RPMI7951 (cell line): ENCODE data around the gene SLC38A10. TPM values are rescaled to one million over a fixed set of nuclear protein-coding genes. Genes with fewer than 3 reads are reported as not detected.

Source experiments
- DNase-seq: peaks from one replicate; pipeline ENCODE4 v3.0.0-alpha.2; 2012; ENCODE audit warnings: low read depth
- total RNA-seq: library from RNA; depleted of rRNA; stranded (reverse); fragments of >200 nt; shearing (Covaris generic); gene quantifications from 2 replicates; pipeline ENCODE4 v1.2.3, GENCODE V29; 2014

SLC38A10 gene
- total RNA-seq, 1 experiment from 2014 or later = 24.0 TPM

- no peak for DNase-seq
Observed at GRCh38 chr17:81298991-81299738, 4.1 kb upstream of the SLC38A10 start.

- DNase-seq = no peak
Observed at GRCh38 chr17:81298325-81298990, 3.4 kb upstream of the SLC38A10 start.

GRCh38 chr17:81295676-81296381, 722 bp upstream of the SLC38A10 start:
- peak; percentile 42 for DNase-seq

GRCh38 chr17:81294512-81295030, 536 bp downstream of the SLC38A10 start:
- DNase-seq = no peak

DNA sequence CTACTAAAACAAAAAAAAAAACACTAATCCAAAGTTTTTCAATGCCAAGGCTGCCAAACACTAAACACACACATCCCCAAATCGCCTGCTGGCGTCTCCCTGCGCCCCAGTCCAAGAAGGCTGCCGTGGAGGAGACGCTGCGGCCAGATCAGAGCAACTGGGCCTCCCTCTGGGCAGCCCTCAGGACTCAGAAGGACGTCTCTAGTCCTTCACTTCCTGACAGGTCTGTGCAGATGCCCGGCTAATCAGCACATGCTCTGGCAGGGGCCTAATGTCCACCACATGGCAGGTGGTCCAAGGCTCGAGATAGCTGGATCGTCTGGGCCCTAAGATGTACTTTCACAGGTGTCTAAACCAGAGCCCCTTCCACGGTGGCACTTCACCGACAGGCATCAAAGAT, 2.7 kb downstream of the SLC38A10 start:
- no peak for DNase-seq

DNA sequence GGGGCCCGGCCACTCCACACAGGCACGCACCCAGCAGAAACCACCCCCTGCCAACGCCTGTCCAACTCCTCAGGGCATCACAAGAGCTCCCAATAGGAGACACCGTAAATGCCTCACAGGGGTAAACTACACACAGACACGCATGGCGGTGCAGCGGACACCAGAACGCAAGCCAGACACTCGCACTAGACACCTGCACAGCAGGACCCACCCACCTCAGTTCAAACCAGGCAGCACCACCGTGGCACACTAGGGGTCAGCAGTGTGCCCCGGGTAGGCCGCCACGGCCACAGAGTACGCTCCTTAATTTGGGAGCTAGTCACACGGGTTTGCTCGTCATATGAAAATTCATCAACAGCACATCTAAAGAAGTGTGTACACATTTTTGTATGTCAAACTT, 3.4 kb downstream of the SLC38A10 start:
- DNase-seq = no peak

DNA sequence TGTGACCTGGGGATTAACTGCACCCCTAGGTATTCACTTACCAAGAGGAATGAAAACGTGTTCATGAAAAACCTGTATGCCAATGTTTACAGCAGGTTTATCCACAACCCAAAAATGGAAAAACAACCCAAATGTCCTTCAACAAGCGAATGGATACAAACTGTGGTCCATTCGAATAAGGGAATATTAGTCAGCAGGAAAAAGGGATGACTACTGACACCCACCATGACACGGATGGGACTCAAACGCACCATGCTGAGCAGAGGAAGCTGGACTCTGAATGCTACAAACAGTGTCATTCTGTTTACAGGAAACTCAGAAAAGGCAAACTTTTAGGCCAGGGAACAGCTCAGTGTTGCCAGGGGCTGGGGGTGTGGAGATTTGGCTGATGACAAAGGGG, 4.9 kb downstream of the SLC38A10 start:
- no peak for DNase-seq

DNA sequence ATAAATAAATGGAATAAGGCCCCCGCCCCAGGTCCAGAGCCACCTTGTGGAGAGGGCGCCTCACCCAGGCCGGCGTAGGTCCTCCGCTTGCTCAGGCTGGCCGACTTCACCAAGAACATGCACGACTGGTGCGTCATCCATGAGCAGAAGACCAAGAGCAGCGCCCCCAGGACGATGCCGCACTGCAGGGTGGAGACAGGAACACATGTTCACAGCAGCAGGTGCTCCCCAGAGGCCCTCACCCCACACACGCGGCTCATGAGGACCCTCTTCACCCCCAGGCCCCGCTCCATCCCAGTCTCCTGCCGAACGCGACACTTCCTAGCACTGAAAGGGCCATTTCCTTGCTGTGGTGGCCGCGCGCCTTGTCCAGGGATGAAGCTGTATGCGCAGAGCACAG, 5.5 kb downstream of the SLC38A10 start:
- DNase-seq = no peak

DNA sequence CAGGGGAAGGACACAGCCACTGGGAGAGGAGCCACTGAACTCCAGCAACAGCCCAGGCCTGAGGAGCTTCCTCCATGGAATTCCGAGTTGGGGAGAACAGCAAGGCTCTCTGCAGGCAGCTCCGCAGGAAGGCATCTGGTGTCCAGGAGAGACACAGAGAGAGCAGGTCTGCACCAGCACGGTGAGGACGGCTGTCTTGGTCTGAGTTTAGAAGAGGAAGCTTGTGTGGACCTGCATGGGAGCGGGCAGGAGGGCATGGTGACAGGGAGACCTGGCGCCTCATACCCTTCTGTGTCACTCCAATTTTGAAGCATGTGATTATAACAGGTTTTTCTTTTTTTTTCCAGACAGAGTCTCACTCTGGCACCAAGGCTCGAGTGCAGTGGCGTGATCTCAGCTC, 6.4 kb downstream of the SLC38A10 start:
- DNase-seq = no peak

- no peak for DNase-seq
Observed at GRCh38 chr17:81287741-81288430, 7.2 kb downstream of the SLC38A10 start.

DNA sequence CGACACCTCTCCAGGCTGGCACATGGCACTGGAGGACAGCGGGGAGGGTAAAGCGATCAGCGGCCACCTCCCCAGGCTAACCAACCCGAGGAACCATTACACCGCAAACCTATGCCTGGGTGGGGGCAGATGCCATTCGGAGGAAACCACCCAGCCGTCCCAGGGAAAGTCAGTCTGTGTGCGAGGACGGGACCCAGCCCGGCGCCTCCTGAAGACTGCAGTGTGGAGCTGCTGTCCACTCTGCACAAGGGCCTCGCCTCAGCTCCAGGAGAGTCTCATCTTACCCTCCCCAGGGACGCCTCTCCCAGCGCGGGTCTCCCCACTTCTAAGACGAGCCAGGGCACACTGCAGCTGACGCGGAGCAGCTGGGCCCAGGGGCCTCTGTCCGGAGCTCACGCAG, 8.0 kb downstream of the SLC38A10 start:
- DNase-seq = no peak

GRCh38 chr17:81286491-81287145, 8.5 kb downstream of the SLC38A10 start:
- DNase-seq = no peak

DNA sequence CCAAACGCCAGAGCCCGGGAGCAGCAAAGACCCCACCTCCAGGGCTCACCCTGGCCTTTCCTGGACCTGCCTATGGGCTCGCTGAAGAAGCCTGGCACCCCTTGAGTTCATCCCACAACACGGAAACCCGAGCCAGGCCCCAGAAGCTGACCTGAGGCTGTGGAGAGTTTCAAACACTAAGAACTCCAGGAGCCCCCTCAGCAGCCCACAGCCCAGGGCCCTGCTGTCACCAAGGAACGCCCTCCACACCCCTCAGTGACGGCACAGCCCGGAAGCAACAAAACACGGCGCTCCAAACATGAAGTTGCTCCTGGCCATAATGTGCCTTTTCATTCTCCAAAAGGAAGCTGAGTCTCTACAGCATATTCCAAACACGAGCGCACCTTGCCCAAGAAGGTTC, 9.2 kb downstream of the SLC38A10 start:
- no peak for DNase-seq

- peak; percentile 54 for DNase-seq
Observed at GRCh38 chr17:81285179-81285878, 9.8 kb downstream of the SLC38A10 start.

DNA sequence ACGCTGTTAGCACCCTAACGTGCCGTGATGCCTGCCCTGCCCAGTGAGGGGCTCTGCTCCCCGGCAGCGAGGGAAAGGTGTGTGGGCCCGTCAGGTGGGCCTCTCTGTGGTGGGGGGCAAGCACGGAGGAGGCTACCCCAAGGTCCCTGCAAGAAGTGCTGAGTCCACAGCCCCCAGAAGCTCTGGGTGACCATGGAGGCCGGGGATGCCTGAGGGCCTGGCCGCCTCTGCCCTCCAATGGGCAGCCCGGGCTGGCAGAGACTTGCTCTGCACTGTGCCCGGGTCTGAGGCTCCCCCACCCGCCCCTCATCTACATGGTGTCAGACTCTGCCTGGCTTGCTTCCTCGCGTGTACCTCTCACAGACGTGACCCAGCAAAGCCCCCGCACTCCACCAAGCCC, 12.2 kb downstream of the SLC38A10 start:
- DNase-seq = no peak

- no peak for DNase-seq
Observed at GRCh38 chr17:81282141-81282540, 13.0 kb downstream of the SLC38A10 start.

- DNase-seq = no peak
Observed at GRCh38 chr17:81280571-81280970, 14.5 kb downstream of the SLC38A10 start.

DNA sequence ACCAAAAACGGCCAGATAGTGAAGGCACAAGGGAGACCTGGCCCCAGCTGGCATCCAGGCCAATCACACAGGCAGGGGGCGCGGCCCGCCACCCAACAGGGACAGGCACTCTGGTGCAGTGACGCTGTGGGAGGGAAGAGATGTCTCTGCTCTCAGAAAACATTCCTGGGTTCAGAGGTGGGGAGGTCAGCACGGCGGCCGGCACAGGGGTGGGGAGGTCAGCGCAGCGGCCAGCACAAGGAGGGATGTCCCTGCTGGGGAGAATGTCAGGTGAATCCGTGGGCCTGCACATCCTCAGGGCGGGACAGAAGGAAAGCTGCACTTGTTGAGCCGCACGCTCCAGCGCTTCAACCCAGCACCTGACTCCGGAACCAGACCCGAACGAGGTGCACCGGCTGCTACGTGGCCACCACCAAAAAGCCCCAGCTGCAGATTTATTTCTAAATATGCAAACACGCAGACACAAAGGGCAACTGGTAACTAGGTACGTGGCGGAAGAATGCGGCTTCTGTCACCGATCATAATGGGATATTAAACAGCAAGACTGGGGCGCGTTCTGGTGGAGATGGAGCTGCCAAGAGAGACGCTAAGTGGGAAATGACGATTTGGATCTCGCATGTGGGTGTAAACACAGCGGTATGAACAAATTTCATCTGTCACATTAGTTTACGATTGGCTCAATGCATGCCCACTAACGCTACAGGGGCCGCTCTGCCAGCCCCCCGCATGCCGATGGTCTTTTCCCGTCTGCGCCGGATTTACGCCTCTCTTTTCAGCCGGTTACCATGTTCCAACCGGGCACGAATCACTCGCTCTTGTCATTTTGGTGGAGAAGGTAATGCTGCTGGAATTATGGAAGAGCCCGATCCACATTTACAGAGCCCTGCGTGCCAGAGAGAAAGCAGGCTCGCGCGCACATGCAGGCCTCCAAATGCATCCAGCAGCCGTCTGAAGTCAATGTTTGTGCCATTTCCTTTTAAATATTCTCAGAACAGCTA, 15.5 kb downstream of the SLC38A10 start:
- DNase-seq = no peak

GRCh38 chr17:81278831-81279230, 16.3 kb downstream of the SLC38A10 start:
- DNase-seq = no peak
